CD4-positive, alpha-beta T cell treated with Interleukin-12 subunit alpha and Interleukin-12 subunit beta, for 1 hour (primary cell): ENCODE data around the gene DNM3.

ENCODE experiments used
- DNase-seq: peaks from one replicate; pipeline ENCODE4 v3.0.0-alpha.2; 2020

The DNM3 gene

GRCh38 chr1:171931752-171932151 lies 90.5 kb downstream of the DNM3 start:
- no peak for DNase-seq

DNA sequence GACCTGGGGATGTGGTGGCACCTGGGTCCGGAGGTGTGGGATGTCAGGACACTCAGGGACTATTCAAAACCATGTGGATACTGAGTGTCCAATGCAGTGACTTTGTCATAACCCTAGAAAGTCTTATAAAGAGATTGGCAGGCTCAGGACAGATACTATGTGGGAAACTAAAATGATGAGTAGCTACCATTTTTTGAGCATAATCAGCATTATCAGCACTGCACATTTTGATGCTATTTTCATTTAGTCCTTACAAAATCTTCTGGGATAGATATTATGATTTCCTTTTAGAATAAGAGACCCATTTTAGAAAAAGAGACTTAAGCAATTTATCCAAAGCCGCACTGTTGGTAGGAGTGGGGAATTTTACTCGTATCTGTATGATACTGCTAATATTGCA lies 93.4 kb downstream of the DNM3 start:
- no peak for DNase-seq

DNA sequence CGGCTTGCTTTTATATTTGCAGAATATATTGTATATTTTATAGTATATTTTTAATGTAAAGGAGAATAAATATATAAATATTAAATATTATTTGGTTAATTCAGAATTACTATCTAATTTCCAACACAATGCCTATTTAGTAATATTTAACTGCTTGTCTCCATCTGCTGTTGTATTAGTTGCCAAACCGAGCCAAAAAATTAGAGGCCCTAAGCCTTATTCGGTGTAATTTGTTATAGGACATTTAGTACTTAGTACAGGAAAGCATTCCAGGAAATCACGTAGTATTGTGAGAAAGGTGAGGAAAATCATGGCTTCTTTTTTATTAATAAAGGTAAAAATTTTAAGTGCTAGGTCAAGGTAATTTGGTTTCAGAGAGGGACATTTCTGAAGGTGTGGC lies 93.8 kb downstream of the DNM3 start:
- no peak for DNase-seq

GRCh38 chr1:171935664-171936063 lies 94.4 kb downstream of the DNM3 start:
- DNase-seq, result no peak

DNA sequence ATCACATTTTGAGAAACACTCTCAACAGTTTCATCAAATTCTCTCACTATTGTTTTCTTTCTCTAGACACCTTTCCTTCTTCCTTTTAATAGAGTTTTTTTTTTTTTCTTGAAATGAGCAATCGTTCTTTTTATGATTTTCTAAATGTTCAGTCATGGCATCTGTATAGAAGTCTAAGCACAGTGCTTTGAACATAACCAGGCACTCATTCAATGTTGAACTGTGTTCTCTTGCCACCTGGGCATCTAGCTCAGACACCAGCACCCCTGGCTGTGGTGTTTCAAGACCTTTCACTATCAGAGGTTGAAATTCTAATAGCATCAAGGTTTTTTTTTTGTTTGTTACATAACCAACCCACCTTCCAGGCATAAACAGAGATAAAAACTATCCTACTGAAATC lies 96.6 kb downstream of the DNM3 start:
- DNase-seq, result no peak

DNA sequence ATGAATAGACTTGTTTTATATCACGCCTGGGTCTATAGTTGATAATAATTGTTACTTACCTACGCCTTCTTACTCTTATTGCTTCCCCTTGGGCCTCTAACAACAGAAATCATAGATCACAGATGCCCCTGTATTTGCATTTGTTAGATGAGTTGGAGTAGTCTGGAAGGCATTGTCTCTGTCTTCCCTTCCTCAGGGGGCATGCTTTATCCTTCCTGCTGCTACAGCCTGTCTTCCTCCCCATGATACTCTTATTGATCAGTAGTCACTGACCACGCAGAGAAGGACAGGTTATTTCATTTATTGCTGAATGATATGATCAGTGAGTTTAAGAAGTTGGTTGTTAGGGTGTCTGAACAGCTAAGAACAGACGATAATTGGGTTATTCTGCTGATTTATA lies 98.4 kb downstream of the DNM3 start:
- DNase-seq, result no peak

GRCh38 chr1:171940368-171940767 lies 99.1 kb downstream of the DNM3 start:
- no peak for DNase-seq

- no peak for DNase-seq
Measured at GRCh38 chr1:171941920-171942319, 100.6 kb downstream of the DNM3 start.

DNA sequence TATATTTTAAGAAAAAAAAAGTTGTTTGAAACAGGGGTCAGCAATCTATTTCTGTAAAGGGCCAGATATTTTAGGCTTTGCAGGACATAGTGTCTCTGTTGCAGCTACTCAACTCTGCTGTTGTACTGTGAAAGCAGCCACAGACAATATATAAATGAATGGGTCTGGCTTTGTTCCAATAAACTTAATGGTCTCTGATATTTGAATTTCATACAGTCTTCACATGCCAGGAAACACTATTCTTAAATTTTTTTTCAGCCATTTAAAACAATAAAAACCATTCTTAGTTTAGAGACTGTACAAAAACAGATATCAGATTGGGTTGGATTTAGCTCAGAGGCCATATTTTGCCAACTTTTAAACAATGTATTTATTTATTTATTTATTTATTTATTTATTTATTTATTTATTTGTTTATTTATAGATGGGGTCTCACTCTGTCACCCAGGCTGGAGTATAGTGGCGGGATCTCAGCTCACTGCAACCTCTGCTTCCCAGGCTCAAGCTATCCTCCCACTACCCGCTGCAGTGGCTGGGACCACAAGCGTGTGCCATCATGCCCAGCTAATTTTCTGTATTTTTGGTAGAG lies 102.8 kb downstream of the DNM3 start:
- no peak for DNase-seq

- no peak for DNase-seq
Measured at GRCh38 chr1:171948511-171948910, 107.2 kb downstream of the DNM3 start.

- DNase-seq, result no peak
Measured at GRCh38 chr1:171949316-171949715, 108.0 kb downstream of the DNM3 start.

DNA sequence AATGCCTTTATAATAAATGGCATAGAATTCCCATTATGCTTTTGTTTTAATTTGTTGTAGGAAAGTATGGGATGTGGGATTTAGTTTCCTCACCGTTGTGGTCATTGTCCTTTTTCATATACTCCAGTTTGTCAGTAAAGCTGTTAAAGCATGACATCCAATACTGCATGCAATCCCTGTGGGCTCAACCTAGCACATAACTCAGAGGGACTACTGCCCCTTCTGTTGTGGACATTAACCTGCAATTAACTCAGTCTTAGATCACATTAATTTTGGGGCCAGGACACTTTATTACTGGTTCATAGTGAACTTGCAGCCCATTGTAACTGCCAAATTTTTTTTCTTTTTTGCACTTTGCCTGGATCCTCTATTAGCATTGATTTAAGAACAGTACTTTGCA lies 112.5 kb downstream of the DNM3 start:
- no peak for DNase-seq

DNA sequence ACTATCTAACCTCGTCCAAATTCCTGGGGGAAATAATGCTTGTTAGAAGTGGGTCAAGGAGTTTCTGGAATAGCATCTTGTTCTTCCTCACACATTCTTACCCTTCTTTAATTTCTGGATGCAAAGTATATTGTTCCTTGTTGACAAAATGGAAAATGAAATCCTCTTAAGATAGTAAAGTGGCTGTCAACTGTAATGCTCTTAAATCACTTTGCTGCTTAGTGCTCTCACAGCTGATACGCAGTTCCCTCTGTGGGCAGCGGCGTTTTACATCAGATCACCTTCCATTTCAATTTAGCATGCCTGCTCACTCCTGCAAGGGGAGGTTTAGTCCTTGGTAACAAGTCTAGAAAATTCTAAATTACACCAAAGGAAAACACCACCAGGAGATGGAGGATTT lies 113.1 kb downstream of the DNM3 start:
- DNase-seq, result no peak

DNA sequence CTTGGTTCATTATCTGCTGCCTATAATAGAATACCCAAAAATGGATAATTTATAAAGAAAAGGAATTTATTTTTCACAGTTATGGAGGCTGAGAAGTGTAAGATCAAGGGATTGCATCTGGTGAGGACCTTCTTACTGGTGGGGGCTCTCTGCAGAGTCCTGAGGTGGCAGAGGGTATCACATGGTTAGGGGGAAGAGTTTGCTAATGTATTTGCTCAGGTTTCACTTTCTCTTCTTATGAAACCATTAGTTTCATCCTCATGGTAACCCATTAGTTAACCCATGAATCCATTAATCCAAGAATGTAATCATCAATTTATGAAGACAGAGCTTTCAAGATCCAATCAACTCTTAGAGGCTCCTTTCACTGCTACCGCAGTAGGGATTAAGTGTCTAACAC lies 120.6 kb downstream of the DNM3 start:
- DNase-seq, result no peak

- DNase-seq, result no peak
Measured at GRCh38 chr1:171963762-171964161, 122.5 kb downstream of the DNM3 start.

GRCh38 chr1:171965777-171966176 lies 124.5 kb downstream of the DNM3 start:
- no peak for DNase-seq

- DNase-seq, result no peak
Measured at GRCh38 chr1:171966426-171967220, 125.3 kb downstream of the DNM3 start.

DNA sequence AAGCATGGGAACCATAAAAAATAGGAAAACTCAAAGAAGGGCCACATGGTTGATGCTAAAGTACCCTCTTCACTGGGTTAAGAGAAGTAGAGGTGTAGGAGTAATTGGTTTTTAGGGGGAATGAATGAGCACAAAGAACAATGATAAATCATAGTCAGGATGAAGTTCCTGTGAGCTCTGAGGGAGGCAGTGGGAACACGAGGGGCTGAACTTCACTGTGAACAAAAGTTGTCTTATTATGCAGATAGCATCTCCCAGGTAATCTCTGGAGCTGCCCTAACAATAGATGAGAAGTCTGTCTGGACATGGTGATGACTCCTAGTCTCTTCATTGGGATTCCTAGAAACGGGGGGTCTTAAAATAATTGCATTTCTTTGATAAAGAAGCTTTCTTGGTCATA lies 127.9 kb downstream of the DNM3 start:
- no peak for DNase-seq

GRCh38 chr1:171969813-171970212 lies 128.5 kb downstream of the DNM3 start:
- no peak for DNase-seq

DNA sequence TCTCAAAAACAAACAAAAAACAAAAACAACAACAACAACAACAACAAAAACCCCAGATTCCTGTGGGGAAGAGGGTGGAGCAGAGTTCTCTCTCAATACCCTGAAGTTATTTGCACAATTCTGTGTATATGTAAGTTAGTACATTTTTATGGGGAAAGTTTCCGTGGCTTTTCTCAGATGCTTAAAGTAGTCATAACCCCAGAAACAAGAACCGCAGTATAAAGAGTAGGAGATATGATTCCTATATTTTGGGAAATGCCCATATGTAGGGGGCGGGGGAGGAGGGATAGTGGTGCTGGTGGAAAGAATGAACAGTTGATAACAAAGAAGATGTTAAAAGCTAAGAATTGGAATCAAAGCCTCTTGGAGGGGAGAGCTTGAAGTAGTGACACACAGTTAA lies 131.5 kb downstream of the DNM3 start:
- no peak for DNase-seq

GRCh38 chr1:171973421-171973820 lies 132.1 kb downstream of the DNM3 start:
- DNase-seq, result no peak

DNA sequence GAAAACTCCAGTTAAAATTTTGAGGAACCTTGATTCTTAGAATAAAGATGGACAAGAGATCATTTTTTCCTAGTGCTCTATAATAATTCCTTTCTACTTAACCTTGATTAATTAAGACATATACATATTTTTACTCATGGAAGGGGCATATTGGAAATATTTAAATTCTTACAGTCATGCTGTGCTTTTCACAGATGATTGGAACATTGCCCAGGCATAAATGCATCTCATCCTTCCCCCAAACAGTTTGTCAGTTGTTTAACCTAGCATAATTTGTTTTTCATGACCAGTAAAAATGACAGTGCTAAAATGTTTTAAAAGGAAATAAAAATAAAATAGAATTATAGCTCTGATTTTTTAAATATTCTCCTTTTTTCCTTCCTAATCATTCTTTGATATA lies 140.0 kb downstream of the DNM3 start:
- no peak for DNase-seq

DNA sequence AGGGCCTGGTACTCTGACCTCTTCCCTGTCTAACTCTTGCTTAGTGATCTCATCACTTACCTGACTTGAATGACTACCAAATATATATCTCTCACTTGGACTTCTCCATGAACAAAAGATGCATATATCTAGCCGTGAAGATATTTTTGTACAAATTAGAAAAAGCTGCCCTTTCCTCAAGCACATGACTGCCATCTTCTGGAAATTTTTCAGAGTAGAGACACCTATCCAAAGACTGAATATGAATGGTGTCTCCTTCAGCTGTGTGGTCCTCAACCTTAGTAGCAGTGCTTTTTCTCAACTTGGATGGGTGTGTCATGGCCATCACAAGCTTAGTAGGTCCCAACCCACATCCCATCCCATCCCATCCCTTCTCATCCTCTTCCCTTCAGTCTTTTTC lies 142.3 kb downstream of the DNM3 start:
- no peak for DNase-seq

DNA sequence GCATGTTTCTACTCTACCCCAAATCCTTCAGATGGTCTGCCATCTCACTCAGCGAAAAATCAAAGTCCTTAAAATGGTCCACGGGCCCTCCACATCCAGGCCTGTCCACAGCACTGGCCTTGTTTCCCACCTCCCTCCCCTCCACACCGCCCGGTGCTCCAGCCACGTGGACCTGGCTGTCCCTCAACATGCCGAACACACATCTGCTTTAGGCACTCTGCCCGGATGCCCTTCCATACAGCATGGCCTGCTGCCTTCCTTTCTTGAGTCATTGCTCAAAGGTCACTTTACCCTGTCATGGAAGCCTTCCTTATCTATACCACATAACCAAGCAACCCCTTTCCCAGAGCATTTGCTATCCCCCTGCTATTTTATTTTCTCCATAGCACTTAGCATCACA lies 143.0 kb downstream of the DNM3 start:
- DNase-seq, result no peak
